Femur (tissue), 1 donor: Measurements from ENCODE around the gene PDP2.

Experiments
- DNase-seq: peaks from one replicate; pipeline ENCODE4 v3.0.0-alpha.2; 2017

PDP2 gene, protein sequence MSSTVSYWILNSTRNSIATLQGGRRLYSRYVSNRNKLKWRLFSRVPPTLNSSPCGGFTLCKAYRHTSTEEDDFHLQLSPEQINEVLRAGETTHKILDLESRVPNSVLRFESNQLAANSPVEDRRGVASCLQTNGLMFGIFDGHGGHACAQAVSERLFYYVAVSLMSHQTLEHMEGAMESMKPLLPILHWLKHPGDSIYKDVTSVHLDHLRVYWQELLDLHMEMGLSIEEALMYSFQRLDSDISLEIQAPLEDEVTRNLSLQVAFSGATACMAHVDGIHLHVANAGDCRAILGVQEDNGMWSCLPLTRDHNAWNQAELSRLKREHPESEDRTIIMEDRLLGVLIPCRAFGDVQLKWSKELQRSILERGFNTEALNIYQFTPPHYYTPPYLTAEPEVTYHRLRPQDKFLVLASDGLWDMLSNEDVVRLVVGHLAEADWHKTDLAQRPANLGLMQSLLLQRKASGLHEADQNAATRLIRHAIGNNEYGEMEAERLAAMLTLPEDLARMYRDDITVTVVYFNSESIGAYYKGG

DNA sequence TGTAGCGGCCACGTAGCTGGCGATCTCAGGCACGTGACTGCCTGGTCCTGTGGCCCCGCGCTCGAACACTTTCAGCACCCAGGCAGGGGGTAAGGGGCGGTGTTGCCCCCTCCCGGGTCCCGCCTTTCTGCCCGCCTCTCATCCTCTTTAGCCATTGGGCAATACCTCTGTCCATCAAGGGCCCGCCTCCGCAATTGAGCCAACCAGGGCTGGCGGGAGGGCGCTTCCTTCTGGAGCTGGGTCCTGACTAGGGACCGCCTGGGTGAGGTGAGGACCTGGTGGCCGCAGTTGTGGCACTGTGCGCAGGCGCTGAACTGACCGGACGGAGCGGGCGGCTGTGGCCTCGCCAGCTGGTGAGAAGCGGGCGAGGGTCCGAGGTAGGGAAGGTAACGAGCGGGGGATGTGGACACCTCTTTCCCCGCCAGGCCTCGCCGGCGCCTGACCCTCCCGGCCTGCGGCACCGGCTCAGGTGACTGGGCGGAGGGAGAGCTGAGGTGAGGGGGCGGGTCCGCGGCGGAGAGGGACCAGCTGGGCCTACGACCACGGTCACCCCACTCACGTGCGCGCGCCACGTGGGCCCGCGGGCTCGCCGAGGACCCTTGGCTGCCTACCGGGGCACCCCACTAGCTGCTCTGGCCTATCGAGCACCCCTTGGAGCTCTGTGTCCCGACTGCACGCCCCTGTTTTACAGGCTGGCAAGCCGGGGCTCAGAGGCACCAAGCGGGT is at the start of gene PDP2:
Gene PDP2, plus strand, starts transcription at position 228 of the 726 bp plus-strand sequence. CDS start 3,770 bp downstream, outside the sequence.
- peak; percentile 95 for DNase-seq

DNA sequence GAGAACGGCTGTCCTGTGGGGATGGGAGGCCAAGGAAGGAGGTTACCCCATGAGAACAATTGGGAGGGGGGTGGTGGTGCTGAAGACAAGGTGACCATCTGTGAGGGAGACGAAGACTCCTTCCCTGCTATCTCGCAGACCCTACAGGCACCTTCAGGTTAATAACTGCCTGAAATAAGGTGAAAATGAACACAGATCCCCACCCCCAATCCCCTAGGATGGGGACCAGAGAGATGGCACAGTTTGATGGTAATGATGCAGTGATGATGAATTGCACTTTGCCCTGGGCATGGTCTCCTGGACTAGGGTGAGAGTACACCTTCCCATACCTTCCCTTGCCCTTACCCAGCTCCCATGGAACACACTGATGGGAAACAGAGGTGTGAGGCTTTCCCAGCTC is 48.1 kb upstream of the PDP2 start:
- DNase-seq, result no peak

DNA sequence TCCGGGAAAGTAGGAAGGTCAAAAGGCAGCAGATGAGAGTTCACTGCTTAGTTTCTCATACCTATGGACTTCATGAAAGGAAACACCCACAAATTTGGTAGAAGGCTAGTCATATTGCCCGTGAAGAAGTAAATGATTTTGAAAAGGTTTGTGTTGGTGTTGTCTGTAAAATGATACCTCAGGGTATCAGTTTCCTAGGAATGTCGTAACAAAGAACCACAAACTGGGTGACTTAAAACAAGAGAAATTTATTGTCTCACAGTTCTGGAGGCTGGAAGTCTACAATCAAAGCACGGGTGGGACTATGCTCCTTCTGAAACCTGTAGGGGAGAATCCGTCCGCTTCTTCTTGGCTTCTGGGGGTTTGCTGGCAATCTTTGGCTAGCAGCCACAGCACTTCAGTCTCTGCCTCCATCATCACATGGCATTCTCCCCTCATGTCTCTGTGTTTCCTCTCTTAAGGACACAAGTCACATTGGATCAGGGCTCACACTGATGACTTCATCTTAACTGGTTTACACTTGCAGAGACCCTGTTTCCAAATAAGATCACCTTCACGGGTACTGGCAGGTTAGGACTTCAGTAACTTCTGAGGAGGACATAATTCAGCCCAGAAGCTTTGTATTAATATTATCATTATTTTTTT is 47.5 kb upstream of the PDP2 start:
- no peak for DNase-seq

DNA sequence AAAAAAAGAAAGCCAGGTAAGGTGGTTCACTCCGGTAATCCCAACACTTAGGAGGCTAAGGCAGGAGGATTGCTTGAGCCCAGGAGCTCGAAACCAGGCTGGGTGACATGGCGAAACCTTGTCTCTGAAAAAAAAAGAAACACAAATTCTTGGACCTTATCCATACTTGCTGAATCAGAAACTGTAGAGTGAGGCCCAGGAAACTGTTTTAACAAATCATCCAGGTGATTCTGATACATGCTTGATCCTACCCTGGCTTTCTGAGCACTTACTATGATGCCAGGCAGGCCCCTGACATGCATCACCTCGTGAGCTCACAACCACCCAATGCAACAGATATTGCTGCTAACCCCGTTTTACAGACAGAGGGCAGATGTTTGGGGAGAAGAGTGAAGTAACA is 45.6 kb upstream of the PDP2 start:
- DNase-seq, result no peak

DNA sequence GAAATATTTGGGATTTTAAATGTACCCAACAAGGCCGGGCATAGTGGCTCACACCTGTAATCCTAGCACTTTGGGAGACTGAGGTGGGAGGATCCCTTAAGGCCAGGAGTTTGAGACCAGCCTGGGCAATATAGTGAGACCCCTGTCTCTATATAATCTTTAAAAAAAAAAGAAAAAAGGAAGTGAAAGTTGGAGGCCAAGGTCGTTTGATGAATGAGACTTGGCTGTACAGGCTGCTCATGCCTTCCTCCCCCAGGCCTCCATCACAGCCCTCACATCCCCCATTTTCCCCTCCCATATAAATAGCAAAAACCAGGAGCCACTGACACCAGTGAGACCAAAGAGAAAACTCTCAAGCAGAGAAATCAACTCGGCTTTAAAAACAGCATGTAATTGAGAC is 39.4 kb upstream of the PDP2 start:
- DNase-seq, result no peak

DNA sequence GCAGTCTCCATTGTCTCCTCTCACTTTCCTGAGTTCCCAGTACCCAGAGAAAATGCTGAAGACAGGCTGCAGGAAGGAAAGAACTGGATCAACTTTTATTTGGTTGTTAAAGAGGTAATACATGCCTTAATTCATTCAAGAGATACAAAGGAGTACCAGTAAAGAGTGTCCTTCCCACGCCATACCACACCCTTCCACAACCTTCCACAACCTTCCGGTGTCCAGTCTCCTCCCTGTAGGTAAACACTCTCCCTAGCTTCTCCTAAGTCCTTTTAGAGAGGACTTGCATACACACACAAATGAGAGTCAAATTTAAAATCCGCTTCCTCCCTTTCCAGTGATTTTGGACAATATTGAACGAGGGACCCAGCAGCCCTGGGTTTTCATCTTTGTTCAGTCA is 38.9 kb upstream of the PDP2 start:
- DNase-seq, result no peak

DNA sequence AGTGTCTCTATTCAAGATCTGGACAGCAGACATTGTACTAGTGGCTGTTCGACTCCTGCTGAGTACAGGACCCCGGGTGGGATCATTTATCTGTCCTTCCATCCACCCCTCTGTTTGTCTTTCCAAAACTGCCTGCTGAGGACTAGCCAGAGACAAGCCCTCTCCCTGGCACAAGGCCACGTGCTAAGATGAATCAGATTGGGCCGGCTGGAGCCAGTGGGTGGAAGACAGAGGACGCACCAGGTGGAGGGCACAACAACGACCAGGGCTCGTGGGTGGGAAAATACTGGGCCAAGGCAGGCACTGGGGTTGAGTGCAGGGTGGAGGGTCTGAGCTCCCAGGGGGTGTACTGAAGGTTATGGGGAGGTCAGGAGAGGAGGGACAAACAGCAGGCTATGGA is 37.5 kb upstream of the PDP2 start:
- no peak for DNase-seq

DNA sequence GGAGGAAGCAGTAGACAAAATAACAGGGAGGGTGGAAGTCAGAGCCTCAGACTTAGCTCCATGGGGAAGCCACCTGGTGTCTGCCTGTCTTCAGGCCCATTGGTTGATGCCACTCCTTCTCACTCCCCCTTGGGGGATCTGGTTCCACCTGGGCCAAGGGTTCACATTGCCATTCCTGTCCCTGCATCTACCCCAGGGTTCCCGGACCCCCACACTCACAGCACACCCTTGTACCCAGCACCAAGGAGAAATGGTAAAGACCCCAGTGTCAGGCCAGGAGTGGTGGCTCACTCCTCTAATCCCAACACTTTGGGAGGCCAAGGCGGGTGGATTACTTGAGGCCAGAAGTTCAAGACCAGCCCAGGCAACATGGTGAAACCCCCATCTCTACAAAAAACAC is 37.1 kb upstream of the PDP2 start:
- DNase-seq, result no peak

DNA sequence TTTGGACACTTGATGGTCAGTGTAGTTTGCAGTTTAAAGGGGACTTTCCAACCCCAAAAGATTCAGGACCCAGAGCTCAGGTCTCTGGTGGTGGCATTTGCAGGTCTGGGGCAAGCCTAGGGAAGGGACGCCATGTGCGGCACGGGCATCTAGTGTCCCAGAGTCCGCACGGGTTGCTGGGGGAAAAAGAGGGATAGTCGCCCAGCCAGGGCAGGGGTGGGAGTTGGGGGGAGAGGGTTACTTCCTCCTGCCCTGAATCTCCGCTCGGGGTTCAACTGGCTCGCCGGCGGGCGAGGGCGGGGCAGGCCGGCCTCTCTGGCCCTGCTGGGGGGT is 36.3 kb upstream of the PDP2 start:
- no peak for DNase-seq

DNA sequence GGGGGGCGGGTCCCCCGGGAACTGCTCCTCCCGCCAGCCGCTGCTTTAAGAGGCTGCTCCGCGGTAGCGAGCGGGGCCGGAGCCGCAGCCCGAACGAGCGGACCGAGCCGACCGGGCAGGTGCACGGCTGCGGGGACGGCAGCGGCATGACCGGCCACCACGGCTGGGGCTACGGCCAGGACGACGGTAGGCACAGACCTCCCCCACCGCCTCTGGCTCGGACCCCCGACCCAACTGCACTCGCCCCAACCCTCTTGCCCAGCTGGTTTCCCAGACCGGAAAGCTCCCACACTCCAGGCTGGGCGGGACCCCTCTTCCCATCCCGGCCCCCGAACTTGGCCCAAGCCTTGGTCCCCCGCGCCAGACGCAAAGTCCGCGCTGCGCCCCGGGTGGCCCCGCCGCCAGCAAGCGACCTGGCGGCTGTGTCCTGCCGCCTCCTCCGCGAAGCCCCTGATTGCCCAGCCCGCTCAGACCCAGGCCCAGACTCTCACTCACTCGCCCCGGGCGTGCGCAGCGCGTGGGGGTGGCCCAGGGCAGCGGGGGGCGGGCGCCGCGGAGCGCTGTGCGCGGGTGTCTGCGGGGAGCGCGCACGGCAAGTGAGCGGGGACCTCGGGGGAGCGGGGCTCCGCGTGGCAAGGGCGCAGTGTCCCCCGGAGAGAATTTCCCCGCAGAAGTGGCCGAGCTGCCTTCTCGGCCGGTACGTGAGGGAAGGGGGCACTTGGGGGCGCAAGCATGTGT is 35.8 kb upstream of the PDP2 start, which contains the start of gene CA7:
Gene CA7, plus strand, starts transcription at position 73 of the 738 bp plus-strand sequence. Its CDS starts 74 bp downstream, at position 147.
- DNase-seq, result no peak

DNA sequence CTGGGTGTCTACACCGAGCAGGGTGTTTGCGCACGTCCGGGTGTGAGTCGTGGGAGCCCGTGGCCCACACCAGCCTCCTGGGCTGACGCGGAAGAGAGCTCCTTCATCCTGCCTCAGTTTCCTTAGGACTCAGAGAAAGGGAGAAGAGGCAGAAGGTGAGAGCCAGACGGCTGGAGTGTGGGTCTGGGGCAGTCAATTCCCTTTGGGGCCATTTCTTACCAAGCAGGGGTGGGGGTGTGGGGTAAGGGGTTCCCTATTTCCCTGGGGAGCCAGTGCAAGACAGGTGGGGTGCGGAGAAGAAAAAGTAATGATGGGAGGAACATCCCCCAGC is 35.3 kb upstream of the PDP2 start:
- no peak for DNase-seq

DNA sequence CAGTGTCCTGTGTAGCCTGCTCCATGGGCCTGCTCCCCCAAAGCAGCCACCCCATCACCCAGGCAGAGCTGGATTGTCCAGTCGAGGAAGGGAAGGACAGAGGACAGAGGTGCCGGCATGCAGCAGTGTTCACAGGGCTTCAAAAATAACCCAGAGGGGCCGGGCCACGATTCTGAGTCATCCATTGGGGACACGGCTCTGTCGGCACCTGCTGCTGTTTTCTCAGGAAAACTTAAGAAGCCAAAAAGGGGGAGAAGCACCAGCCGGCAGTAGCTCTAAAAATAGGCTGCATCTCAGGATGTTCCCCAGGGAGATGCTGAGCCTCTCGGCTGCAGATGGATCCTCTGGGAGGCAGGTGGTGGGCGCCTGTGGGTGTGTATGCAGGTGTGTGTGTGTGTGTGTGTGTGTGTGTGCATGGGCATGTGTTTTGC is 34.5 kb upstream of the PDP2 start:
- no peak for DNase-seq

DNA sequence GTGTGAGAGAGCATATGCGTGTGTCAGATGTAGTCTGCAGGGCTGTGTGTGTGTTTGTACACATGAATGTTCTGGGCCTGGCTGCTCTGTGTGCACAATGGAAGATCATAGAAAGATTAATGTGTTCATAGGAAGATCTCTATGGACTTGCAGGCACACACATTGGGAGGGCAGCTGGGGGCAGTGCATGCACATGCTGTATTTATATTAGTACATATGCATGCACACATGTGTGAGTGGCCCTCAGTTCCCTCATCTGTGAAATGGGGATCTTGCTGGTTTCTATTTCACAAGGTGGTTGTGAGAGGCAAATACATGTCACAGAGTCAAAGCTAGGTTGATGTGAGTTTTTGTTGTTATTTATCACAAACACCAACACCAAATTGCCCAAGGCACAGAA is 34.0 kb upstream of the PDP2 start:
- no peak for DNase-seq

DNA sequence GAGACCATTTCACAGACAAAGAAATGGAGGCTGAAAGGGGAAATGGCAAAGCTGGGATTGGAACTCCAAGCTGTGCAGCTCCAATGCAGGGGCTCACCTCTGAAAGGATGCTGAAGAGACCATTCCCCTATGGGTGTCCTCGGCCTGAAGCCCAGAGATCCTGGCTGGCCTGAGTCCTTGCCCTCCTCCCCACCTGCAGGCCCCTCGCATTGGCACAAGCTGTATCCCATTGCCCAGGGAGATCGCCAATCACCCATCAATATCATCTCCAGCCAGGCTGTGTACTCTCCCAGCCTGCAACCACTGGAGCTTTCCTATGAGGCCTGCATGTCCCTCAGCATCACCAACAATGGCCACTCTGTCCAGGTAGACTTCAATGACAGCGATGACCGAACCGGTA is 33.5 kb upstream of the PDP2 start:
- no peak for DNase-seq

DNA sequence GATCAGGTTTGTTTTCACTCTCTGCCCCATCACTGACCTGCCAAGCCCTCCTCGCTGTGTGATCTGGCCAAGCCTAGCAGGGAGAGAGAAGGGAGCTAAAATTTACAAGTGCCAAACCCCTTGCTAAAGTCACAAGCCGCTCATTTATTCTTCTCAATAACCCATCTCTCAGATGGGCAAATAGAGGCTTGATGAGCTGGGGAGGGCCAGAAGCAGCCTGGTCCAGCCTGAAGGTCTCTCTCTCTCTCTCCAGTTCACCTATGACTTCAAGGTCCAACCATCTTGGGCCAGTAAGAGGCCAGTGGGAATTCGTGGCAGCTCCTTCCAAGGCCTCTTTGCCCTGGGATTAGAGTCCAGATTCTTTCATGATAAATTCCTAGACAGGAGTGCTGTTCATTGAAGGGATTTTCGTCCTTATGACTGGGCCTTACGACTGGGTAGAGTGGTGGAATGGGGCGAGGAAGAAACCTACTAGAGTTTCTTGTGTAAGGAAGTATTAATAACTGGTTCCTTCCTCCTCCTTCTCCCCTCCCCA is 32.7 kb upstream of the PDP2 start:
- no peak for DNase-seq

DNA sequence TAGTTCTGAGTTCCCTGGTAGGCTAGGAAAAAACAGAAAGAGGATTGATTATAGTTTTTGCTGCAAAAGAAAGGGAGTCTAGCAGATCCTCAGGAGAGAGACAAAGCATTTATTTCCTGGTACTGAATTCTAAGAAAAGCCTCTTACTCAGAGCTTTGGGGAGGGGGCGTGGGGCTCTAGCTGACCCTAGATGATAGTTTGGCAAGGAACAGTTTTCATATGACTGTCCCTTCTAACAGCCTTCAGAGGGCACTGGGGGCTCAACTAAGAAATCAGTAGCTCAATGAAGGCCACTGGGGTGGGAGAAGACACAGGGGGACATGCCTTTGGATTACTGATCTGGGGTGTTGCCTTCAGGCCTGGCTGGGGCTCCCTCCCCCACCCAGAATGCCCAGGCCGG is 32.1 kb upstream of the PDP2 start:
- no peak for DNase-seq

DNA sequence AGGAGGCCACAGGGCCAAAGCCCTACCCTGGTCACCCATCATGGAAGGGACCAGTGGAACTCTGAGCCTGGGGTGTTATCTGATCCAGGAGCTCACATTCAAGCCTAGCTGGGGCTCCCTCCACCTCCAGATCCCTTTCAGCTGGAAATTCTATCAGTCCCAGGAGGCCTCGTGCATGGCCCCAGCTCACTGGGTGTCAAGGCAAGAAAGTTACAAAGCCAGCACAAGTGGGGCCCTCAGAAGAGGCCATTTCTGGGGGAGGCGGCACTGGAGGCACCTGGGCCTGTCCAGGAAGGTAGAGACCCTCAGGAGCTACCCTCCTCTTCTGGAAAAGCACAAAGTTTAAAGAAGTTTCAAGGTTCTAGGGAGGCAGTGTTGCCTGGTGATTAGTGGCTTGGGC is 31.3 kb upstream of the PDP2 start:
- no peak for DNase-seq

DNA sequence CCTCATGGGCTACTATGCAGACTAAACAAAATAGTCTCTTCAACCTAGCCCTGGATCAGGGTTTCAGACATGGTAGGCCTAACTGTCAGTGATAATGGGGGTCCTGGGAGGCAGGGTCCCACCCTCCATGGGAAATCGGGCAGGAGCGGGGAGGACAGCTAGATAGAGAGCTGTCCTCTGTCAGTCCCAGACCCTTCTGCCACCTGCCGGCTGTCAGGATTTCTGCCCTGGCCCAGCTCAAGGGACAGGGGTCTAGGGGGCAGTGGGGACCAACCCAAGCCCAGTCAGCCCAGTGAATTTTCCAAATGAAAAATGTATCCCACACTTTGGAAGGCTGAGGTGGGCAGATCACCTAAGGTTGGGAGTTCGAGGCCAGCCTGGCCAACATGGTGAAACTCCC is 30.8 kb upstream of the PDP2 start:
- no peak for DNase-seq

DNA sequence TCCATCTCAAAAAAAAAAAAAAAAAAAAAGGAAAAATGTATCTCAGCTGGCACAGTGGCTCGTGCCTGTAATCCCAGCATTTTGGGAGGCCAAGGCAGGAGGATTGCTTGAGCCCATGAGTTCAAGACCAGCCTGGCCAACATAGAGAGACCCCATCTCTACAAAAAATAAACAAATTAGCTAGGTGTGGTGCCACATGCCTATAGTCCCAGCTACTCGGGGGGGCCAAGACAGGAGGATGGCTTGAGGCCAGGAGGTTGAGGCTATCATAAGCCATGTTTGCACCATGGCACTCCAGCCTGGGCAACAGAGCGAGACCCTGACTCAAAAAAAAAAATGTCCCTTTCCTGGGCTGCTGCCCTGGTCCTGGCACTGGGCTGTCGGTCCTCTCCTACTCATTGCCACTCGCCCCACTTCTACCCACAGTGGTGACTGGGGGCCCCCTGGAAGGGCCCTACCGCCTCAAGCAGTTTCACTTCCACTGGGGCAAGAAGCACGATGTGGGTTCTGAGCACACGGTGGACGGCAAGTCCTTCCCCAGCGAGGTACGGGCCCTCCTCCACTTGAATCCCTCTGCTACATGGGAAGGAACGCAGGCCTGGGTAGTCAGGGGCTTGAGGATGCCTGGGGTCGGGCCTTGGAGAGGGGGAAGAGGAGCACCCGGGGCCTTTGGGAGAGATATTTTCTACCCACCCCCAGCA is 30.1 kb upstream of the PDP2 start:
- no peak for DNase-seq

DNA sequence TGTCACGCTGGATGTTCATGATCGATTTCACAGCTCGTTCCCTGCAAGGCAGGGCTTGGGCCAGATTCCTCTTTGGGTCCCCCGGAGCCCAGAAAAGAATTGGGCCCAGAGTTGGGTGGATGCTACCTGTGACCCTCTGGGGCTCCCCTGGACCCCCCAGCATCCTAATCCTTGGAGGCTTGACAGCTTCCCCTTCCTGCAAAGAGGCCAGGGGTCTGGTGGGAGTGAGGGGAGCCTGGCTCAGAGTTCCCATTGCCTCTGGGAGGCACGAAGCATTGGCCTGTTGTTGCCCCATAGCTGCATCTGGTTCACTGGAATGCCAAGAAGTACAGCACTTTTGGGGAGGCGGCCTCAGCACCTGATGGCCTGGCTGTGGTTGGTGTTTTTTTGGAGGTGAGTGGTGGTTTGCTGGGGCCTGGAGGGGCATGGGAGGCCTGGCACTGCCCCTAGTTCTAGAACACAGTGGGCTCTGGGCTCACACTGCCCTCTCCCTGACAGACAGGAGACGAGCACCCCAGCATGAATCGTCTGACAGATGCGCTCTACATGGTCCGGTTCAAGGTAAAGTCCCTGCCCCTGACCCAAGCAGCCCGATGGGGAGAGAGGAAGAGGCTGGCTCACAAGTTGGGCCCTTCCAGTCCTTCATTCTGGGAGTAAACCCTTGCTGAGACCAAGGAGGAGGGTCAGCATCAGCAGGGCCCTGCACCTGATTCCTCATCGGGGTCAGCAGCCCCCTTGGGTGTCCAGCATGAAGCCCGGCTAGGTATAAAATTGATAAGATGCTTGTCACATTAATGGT is 28.9 kb upstream of the PDP2 start:
- DNase-seq, result no peak
